ENCODE data around the gene PCDHA11.
"Not testable (repeated sequence)": the region's sequence is repeated elsewhere in the genome, so short reads cannot be mapped to it uniquely, and the experiment has no call there.

The PCDHA11 gene

DNA sequence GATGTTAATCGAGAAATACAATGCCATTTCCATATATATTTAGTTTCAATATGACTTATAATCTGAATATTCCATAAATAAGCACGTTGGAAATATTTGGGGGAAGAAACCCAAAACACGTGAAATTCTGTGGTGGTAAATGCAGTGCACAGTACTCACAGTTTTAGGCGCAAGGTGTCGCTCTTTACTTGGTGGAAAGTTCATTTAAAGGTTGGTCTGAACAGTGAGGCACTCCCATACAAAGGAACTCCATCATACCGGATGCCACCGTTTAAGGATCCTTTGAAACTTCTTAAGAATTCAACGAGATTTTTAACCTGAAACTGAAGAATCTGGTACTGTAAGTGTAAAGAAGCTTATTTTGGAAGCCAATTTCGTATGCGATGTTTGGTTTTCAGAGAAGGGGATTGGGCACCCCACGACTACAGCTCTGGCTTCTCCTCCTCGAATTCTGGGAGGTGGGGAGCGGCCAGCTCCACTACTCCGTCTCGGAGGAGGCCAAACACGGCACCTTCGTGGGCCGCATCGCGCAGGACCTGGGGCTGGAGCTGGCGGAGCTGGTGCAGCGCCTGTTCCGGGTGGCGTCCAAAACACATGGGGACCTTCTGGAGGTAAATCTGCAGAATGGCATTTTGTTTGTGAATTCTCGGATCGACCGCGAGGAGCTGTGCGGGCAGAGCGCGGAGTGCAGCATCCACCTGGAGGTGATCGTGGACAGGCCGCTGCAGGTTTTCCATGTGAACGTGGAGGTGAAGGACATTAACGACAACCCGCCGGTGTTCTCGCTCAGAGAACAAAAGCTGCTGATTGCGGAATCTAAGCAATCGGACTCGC lies at the start of gene PCDHA11:
PCDHA11 (plus strand) TSS at position 237 of the 834 bp plus-strand sequence; CDS start at position 384, 147 bp downstream.
- DNase-seq, result no peak

- no peak for DNase-seq
Observed at GRCh38 chr5:140821375-140822280, 47.1 kb upstream of the PCDHA11 start, which contains the start of gene PCDHA5. PCDHA5 (plus strand) TSS chr5:140821613.

- no peak for DNase-seq
Observed at GRCh38 chr5:140822281-140822629, 46.5 kb upstream of the PCDHA11 start.

DNA sequence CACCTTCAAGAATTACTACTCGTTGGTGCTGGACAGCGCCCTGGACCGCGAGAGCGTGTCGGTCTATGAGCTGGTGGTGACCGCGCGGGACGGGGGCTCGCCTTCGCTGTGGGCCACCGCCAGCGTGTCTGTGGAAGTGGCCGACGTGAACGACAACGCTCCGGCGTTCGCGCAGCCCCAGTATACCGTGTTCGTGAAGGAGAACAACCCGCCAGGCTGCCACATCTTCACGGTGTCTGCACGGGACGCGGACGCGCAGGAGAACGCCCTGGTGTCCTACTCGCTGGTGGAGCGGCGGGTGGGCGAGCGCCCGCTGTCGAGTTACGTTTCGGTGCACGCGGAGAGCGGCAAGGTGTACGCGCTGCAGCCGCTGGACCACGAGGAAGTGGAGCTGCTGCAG lies 45.8 kb upstream of the PCDHA11 start:
- DNase-seq, result not testable (repeated sequence)

DNA sequence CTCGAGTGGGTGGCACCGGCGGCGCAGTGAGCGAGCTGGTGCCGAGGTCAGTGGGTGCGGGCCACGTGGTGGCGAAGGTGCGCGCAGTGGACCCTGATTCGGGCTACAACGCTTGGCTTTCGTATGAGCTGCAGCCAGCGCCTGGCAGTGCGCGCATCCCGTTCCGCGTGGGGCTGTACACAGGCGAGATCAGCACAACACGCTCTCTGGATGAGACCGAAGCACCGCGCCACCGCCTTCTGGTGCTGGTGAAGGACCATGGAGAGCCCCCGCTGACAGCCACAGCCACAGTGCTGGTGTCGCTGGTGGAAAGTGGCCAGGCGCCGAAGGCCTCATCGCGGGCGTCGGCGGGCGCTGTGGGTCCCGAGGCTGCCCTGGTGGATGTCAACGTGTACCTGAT lies 45.3 kb upstream of the PCDHA11 start:
- DNase-seq, result no peak

- no peak for DNase-seq
Observed at GRCh38 chr5:140827704-140828361, 40.9 kb upstream of the PCDHA11 start, which contains the start of gene PCDHA6. PCDHA6 (plus strand) TSS chr5:140827960; CDS start chr5:140828092, 132 bp downstream.

DNA sequence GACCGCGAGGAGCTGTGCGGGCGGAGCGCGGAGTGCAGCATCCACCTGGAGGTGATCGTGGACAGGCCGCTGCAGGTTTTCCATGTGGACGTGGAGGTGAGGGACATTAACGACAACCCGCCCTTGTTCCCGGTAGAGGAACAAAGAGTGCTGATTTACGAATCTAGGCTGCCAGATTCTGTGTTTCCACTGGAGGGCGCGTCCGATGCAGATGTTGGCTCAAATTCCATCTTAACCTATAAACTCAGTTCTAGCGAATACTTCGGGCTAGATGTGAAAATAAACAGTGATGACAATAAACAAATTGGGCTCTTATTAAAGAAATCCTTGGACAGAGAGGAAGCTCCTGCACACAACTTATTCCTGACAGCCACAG lies 40.4 kb upstream of the PCDHA11 start:
- DNase-seq, result no peak

DNA sequence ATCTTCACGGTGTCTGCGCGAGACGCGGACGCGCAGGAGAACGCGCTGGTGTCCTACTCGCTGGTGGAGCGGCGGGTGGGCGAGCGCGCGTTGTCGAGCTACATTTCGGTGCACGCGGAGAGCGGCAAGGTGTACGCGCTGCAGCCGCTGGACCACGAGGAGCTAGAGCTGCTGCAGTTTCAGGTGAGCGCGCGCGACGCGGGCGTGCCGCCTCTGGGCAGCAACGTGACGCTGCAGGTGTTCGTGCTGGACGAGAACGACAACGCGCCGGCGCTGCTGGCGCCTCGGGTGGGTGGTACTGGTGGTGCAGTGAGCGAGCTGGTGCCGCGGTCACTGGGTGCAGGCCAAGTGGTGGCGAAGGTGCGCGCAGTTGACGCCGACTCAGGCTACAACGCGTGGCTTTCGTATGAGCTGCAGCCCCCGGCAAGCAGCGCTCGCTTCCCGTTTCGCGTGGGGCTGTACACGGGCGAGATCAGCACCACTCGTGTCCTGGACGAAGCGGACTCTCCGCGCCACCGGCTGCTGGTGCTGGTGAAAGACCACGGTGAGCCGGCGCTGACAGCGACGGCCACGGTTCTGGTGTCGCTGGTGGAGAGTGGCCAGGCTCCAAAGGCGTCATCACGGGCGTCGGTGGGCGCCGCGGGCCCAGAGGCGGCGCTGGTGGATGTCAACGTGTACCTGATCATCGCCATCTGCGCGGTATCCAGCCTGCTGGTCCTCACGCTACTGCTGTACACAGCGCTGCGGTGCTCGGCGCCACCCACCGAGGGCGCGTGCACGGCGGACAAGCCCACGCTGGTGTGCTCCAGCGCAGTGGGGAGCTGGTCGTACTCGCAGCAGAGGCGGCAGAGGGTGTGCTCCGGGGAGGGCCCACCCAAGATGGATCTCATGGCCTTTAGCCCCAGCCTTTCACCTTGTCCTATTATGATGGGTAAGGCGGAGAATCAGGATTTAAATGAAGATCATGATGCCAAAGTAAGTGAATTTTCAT lies 39.0 kb upstream of the PCDHA11 start:
- not testable (repeated sequence) for DNase-seq

DNA sequence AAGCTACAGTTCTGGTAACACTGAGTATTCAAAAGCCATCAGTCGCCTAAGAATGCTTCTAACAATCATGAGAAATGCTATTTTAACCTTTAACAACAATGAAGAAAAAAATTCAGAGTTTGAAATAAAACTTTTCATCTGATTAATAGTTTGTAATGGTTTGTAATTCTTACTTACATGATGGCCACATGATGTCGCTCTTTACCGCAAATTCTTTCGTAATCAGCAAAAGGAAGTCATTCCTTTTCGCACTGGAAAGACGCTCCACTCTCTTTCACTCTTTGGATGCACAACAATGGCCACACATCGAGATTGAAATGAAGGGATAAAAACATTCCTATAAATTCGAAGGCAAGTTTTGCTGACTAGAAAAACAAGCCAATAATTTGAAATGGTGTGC lies 34.8 kb upstream of the PCDHA11 start, which contains the start of gene PCDHA7:
PCDHA7 (plus strand) TSS at position 277 of the 400 bp plus-strand sequence; CDS start at position 392, 115 bp downstream.
- DNase-seq, result no peak

DNA sequence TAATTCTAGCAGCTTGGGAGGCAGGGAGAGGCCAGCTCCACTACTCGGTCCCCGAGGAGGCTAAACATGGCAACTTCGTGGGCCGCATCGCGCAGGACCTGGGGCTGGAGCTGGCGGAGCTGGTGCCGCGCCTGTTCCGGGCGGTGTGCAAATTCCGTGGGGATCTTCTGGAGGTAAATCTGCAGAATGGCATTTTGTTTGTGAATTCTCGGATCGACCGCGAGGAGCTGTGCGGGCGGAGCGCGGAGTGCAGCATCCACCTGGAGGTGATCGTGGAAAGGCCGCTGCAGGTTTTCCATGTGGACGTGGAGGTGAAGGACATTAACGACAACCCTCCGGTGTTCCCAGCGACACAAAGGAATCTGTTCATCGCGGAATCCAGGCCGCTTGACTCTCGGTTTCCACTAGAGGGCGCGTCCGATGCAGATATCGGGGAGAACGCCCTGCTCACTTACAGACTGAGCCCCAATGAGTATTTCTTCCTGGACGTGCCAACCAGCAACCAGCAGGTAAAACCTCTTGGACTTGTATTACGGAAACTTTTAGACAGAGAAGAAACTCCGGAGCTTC lies 34.2 kb upstream of the PCDHA11 start:
- not testable (repeated sequence) for DNase-seq

DNA sequence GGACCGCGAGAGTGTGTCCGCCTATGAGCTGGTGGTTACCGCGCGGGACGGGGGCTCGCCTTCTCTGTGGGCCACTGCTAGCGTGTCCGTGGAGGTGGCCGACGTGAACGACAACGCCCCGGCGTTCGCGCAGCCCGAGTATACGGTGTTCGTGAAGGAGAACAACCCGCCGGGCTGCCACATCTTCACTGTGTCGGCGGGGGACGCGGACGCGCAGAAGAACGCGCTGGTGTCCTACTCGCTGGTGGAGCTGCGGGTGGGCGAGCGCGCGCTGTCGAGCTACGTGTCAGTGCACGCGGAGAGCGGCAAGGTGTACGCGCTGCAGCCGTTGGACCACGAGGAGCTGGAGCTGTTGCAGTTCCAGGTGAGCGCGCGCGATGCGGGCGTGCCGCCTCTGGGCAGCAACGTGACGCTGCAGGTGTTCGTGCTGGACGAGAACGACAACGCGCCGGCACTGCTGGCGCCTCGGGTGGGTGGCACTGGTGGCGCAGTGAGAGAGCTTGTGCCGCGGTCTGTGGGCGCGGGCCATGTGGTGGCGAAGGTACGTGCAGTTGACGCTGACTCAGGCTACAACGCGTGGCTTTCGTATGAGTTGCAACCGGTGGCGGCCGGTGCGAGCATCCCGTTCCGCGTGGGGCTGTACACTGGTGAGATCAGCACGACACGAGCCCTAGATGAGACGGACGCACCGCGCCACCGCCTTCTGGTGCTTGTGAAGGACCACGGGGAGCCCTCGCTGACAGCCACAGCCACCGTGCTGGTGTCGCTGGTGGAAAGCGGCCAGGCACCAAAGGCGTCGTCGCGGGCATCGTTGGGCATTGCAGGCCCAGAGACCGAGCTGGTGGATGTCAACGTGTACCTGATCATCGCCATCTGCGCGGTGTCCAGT lies 32.9 kb upstream of the PCDHA11 start:
- no peak for DNase-seq

- no peak for DNase-seq
Observed at GRCh38 chr5:140840978-140841962, 27.5 kb upstream of the PCDHA11 start, which contains the start of gene PCDHA8. PCDHA8 (plus strand) TSS chr5:140841187; CDS start chr5:140841322, 135 bp downstream.

DNA sequence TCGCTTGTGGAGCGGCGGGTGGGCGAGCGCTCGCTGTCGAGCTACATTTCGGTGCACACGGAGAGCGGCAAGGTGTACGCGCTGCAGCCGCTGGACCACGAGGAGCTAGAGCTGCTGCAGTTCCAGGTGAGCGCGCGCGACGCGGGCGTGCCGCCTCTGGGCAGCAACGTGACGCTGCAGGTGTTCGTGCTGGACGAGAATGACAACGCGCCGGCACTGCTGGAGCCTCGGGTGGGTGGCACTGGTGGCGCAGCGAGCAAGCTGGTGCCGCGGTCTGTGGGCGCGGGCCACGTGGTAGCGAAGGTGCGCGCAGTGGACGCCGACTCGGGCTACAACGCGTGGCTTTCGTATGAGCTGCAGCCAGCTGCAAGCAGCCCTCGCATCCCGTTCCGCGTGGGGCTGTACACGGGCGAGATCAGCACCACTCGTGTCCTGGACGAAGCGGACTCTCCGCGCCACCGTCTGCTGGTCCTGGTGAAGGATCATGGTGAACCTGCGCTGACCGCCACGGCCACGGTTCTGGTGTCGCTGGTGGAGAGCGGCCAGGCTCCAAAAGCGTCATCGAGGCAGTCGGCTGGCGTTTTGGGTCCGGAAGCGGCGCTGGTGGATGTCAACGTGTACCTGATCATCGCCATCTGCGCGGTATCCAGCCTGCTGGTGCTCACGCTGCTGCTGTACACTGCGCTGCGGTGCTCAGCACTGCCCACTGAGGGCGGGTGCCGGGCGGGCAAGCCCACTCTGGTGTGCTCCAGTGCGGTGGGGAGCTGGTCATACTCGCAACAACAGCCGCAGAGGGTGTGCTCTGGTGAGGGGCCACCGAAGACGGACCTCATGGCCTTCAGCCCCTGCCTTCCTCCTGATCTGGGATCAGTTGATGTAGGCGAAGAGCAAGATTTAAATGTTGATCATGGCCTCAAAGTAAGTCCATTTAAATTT lies 25.7 kb upstream of the PCDHA11 start:
- no peak for DNase-seq

DNA sequence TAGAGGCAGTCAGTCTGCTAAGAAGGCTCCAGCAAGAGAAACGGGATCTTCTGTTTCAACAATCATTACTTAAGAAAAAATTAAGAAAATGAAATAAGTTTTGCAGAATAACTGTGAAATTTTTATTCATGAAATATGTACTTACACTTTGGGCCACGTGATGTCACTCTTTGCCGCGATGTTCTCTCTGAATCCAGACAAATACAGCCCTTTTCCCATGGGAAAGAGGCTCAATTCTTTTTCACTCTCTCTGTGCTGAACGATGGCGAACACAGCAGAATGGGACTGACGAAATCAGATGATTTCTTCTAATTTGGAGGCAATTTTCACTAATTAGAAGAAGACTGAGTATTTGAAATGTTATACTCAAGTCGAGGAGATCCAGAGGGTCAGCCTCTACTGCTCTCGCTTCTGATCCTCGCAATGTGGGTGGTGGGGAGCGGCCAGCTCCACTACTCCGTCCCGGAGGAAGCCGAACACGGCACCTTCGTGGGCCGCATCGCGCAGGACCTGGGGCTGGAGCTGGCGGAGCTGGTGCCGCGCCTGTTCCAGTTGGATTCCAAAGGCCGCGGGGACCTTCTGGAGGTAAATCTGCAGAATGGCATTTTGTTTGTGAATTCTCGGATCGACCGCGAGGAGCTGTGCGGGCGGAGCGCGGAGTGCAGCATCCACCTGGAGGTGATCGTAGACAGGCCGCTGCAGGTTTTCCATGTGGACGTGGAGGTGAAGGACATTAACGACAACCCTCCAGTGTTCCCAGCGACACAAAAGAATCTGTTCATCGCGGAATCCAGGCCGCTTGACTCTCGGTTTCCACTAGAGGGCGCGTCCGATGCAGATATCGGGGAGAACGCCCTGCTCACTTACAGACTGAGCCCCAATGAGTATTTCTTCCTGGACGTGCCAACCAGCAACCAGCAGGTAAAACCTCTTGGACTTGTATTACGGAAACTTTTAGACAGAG lies 20.3 kb upstream of the PCDHA11 start, which contains the start of gene PCDHA9:
PCDHA9 (plus strand) TSS at position 244 of the 964 bp plus-strand sequence; CDS start at position 358, 114 bp downstream.
- not testable (repeated sequence) for DNase-seq

DNA sequence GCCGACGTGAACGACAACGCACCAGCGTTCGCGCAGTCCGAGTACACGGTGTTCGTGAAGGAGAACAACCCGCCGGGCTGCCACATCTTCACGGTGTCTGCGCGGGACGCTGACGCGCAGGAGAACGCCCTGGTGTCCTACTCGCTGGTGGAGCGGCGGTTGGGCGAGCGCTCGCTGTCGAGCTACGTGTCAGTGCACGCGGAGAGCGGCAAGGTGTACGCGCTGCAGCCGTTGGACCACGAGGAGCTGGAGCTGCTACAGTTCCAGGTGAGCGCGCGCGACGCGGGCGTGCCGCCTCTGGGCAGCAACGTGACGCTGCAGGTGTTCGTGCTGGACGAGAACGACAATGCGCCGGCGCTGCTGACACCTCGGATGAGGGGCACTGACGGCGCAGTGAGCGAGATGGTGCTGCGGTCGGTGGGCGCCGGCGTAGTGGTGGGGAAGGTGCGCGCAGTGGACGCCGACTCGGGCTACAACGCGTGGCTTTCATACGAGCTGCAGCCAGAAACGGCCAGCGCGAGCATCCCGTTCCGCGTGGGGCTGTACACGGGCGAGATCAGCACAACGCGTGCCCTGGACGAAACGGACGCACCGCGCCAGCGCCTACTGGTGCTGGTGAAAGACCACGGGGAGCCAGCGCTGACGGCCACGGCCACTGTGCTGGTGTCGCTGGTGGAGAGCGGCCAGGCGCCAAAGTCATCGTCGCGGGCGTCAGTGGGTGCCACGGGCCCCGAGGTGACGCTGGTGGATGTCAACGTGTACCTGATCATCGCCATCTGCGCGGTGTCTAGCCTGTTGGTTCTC lies 18.7 kb upstream of the PCDHA11 start:
- DNase-seq, result not testable (repeated sequence)

Measured in stimulated activated CD4-positive, alpha-beta T cell treated with anti-CD3 and anti-CD28 coated beads, Interleukin-1b, Interleukin-23, amount 100 ng/mL, for 48 hours (primary cell).